Endodermal cell (in vitro differentiated cells): Measurements from ENCODE around the gene TMEM59. TPM values are rescaled to one million over a fixed set of nuclear protein-coding genes. Genes with fewer than 3 reads are reported as not detected.
"Not testable (repeated sequence)": the region's sequence is repeated elsewhere in the genome, so short reads cannot be mapped to it uniquely, and the experiment has no call there.

Experiments
- DNase-seq: peaks from one replicate; pipeline ENCODE4 v3.0.0-alpha.2; 2017
- H3K27ac ChIP-seq: 2 replicates; pipeline ENCODE4 v1.5.1; 2013; ENCODE audit warnings: mild to moderate bottlenecking, low read depth, low read length, moderate library complexity
- H3K27me3 ChIP-seq: 2 replicates; pipeline ENCODE4 v1.6.1; 2013; ENCODE audit warnings: mild to moderate bottlenecking, low read length, moderate library complexity; ENCODE audit not compliant: insufficient read depth, control insufficient read depth, poor library complexity, severe bottlenecking
- H3K36me3 ChIP-seq: 2 replicates; pipeline ENCODE4 v1.7.0; 2013; ENCODE audit warnings: mild to moderate bottlenecking, low read length, moderate library complexity; ENCODE audit not compliant: control insufficient read depth, insufficient read depth
- H3K4me1 ChIP-seq: one replicate; pipeline ENCODE4 v1.7.0; 2013; ENCODE audit warnings: low read length; ENCODE audit not compliant: control insufficient read depth, insufficient read depth
- H3K4me3 ChIP-seq: 2 replicates; pipeline ENCODE4 v1.5.1; 2013; ENCODE audit warnings: mild to moderate bottlenecking, low read length, moderate library complexity
- H3K9ac ChIP-seq: 2 replicates; pipeline ENCODE4 v1.6.1; 2013; ENCODE audit warnings: mild to moderate bottlenecking, low read length, moderate library complexity; ENCODE audit not compliant: poor library complexity, severe bottlenecking; ENCODE audit errors: extremely low read depth
- H3K9me3 ChIP-seq: 2 replicates; pipeline ENCODE4 v1.6.1; 2013; ENCODE audit warnings: mild to moderate bottlenecking, low read length, moderate library complexity; ENCODE audit not compliant: control insufficient read depth
- H3K27ac Mint-ChIP-seq: 2 replicates; pipeline ENCODE4 v1.8.0; 2020; ENCODE audit warnings: mixed read lengths
- H3K27me3 Mint-ChIP-seq: 2 replicates; pipeline ENCODE4 v1.8.0; 2021; ENCODE audit warnings: mild to moderate bottlenecking, mixed read lengths; ENCODE audit not compliant: insufficient read depth
- H3K36me3 Mint-ChIP-seq: 2 replicates; pipeline ENCODE4 v1.8.0; 2020; ENCODE audit warnings: low read depth, mixed read lengths
- H3K4me1 Mint-ChIP-seq: 2 replicates; pipeline ENCODE4 v1.8.0; 2020; ENCODE audit warnings: mixed read lengths
- H3K4me3 Mint-ChIP-seq: 2 replicates; pipeline ENCODE4 v1.8.0; 2020; ENCODE audit warnings: mild to moderate bottlenecking, moderate library complexity, mixed read lengths
- H3K9me3 Mint-ChIP-seq: 2 replicates; pipeline ENCODE4 v1.8.0; 2020; ENCODE audit warnings: mild to moderate bottlenecking, mixed read lengths
- CTCF ChIP-seq: fragments of 200-600 bp; sonication (generic); conservative IDR thresholded peaks from 2 replicates; pipeline ENCODE4 v1.5.0; 2021; ENCODE audit warnings: antibody characterized with exemption, mild to moderate bottlenecking
- WGBS, 2 experiments: methylation state at CpG; one replicate each; pipeline versions ENCODE4 v1.1.5 to v1.1.7; 2013; ENCODE audit warnings: missing lambda C conversion rate in 2 of 2, mixed read lengths in 1 of 2; ENCODE audit not compliant: insufficient coverage in 1 of 2, insufficient read length in 1 of 2; 5-methylcytosine and 5-hydroxymethylcytosine counted together
- total RNA-seq, 2 donors: library from RNA; stranded (reverse); fragmentation: NEBNext Ultra II Directional in 1 of 2; extraction: Animal tissue kit (Norgen Biotek cat#: 25700) in 1 of 2; gene quantifications; 2 replicates in 1 of 2; 3 replicates in 1 of 2; pipeline ENCODE4 v1.2.1, GENCODE V29; 2021

TMEM59 gene
- total RNA-seq, 2 donors from 2014 or later = 99.6 to 112 TPM

- peak overlapping the region; percentile 94 for H3K4me3 ChIP-seq
- peaks cover 8% of the 10 kb centered on the region for H3K4me1 Mint-ChIP-seq
- peak; percentile 77 for DNase-seq
- H3K36me3 Mint-ChIP-seq = peaks cover 3% of the 10 kb centered on the region
- peak overlapping the region; percentile 89 for H3K27ac ChIP-seq
- no peaks in the 10 kb centered on the region for H3K27me3 Mint-ChIP-seq
- H3K36me3 ChIP-seq = no peaks in the 10 kb centered on the region
- H3K27me3 ChIP-seq = no peaks in the 10 kb centered on the region
- no peak for TF ChIP-seq CTCF
- 0% methylated on average over 18 to 23 of the region's 23 CpGs for WGBS, 2 experiments
- H3K9me3 ChIP-seq = no peaks in the 10 kb centered on the region
- no peaks in the 10 kb centered on the region for H3K9me3 Mint-ChIP-seq
- H3K9ac ChIP-seq = peak overlapping the region; percentile 91
- H3K27ac Mint-ChIP-seq = no peak overlapping the region
- no peak overlapping the region for H3K4me3 Mint-ChIP-seq
- peaks cover 10% of the 10 kb centered on the region for H3K4me1 ChIP-seq
These were observed 522 bp downstream of the TMEM59 start for GRCh38 chr1:54052431-54052933.

- Histone ChIP-seq H3K9me3 (no peaks in the 10 kb centered on the region), H3K36me3 (no peaks in the 10 kb centered on the region), H3K4me3 (peak overlapping the region; percentile 94), H3K27ac (peak overlapping the region; percentile 89), H3K27me3 (no peaks in the 10 kb centered on the region), H3K4me1 (peaks cover 10% of the 10 kb centered on the region), H3K9ac (peak overlapping the region; percentile 91)
- WGBS, 2 experiments = 15 to 33% methylated on average over 3 to 8 of the region's 8 CpGs
- Mint-ChIP-seq H3K4me3 (no peak overlapping the region), H3K27ac (no peak overlapping the region), H3K4me1 (peaks cover 11% of the 10 kb centered on the region), H3K36me3 (peaks cover 2% of the 10 kb centered on the region), H3K27me3 (no peaks in the 10 kb centered on the region), H3K9me3 (no peaks in the 10 kb centered on the region)
- DNase-seq = no peak
- TF ChIP-seq CTCF = no peak
These were observed 1.0 kb downstream of the TMEM59 start for GRCh38 chr1:54051933-54052430.

- not testable (repeated sequence) for H3K27me3 Mint-ChIP-seq, H3K4me1 ChIP-seq, H3K27ac ChIP-seq, H3K4me3 ChIP-seq, H3K4me3 Mint-ChIP-seq, H3K9ac ChIP-seq, H3K36me3 ChIP-seq, DNase-seq, H3K36me3 Mint-ChIP-seq, H3K27ac Mint-ChIP-seq, H3K9me3 Mint-ChIP-seq, H3K9me3 ChIP-seq, H3K27me3 ChIP-seq
- 93 to 98% methylated on average over 9 to 12 of the region's 12 CpGs for WGBS, 2 experiments
- peaks cover 11% of the 10 kb centered on the region for H3K4me1 Mint-ChIP-seq
These were observed 2.6 kb downstream of the TMEM59 start for GRCh38 chr1:54050435-54050834.
